DMS153 treated with DMSO at 0.1 percent for 48 hours (cell line): Measurements from ENCODE around the gene MYH7B.
A peak's percentile ranks its signal among the peaks of the same experiment; 100 is the strongest.

Source experiments
- DNase-seq: peaks from one replicate; lab custom pipeline; 2025; ENCODE audit not compliant: unreplicated experiment; lab: John Stamatoyannopoulos, UW

MYH7B gene

GRCh38 chr20:34943808-34944567 lies 11.7 kb upstream of the MYH7B start:
- no peak for DNase-seq

- DNase-seq = no peak
These were observed 10.2 kb upstream of the MYH7B start for GRCh38 chr20:34945315-34946077.

- DNase-seq = no peak
These were observed 9.0 kb upstream of the MYH7B start for GRCh38 chr20:34946661-34947060.

GRCh38 chr20:34947336-34947735 lies 8.3 kb upstream of the MYH7B start:
- DNase-seq = no peak

GRCh38 chr20:34948030-34948429 lies 7.6 kb upstream of the MYH7B start:
- DNase-seq = no peak

- DNase-seq = no peak
These were observed 6.5 kb upstream of the MYH7B start for GRCh38 chr20:34949120-34949519.

- no peak for DNase-seq
These were observed 4.4 kb upstream of the MYH7B start for GRCh38 chr20:34951252-34951651.

- no peak for DNase-seq
These were observed 4.0 kb upstream of the MYH7B start for GRCh38 chr20:34951652-34952051.

GRCh38 chr20:34952671-34953070 lies 3.0 kb upstream of the MYH7B start:
- DNase-seq = no peak

GRCh38 chr20:34953960-34954359 lies 1.7 kb upstream of the MYH7B start:
- no peak for DNase-seq

GRCh38 chr20:34954904-34955230 lies 801 bp upstream of the MYH7B start:
- peak; percentile 41 for DNase-seq

GRCh38 chr20:34956041-34956458 lies 382 bp downstream of the MYH7B start:
- DNase-seq = no peak

GRCh38 chr20:34956751-34957472 lies 1.2 kb downstream of the MYH7B start:
- no peak for DNase-seq

GRCh38 chr20:34964486-34964885 lies 8.8 kb downstream of the MYH7B start:
- no peak for DNase-seq

- DNase-seq = no peak
These were observed 9.4 kb downstream of the MYH7B start for GRCh38 chr20:34965051-34965450.

GRCh38 chr20:34967421-34967820 lies 11.8 kb downstream of the MYH7B start:
- DNase-seq = no peak

- no peak for DNase-seq
These were observed 12.5 kb downstream of the MYH7B start for GRCh38 chr20:34968042-34968775.

GRCh38 chr20:34970193-34970840 lies 14.6 kb downstream of the MYH7B start:
- DNase-seq = no peak

GRCh38 chr20:34970846-34971560 lies 15.3 kb downstream of the MYH7B start:
- DNase-seq = no peak

GRCh38 chr20:34971561-34972235 lies 16.0 kb downstream of the MYH7B start:
- DNase-seq = no peak
